H1 (cell line): ENCODE measurements around the gene ETF1. TPM values are rescaled to one million over a fixed set of nuclear protein-coding genes. Genes with fewer than 3 reads are reported as not detected.

Experiments used
- CTCF ChIA-PET: fragments of 300-600 bp; sonication (Branson Sonifier 250); formaldehyde crosslinking; loops from one replicate; lab custom pipeline; 2021; ENCODE audit not compliant: partially characterized antibody; lab: Charles Lee
- POLR2A ChIA-PET: fragments of 300-600 bp; sonication (Branson Sonifier 250); formaldehyde crosslinking; loops from one replicate; lab custom pipeline; 2021; ENCODE audit warnings: inconsistent platforms; ENCODE audit not compliant: partially characterized antibody; lab: Charles Lee
- DNase-seq, 2 experiments: peaks; one replicate each; pipeline versions ENCODE4 v3.0.0 to v3.0.0-alpha.2; 2010 to 2022; ENCODE audit warnings: low spot score in 2 of 2, low read depth in 1 of 2, mixed read lengths in 1 of 2
- FAIRE-seq: peaks from 2 replicates; lab custom pipeline; 2011; peaks lifted over from hg19 to GRCh38; lab: Jason Lieb, UNC
- H2AFZ ChIP-seq: 2 replicates; pipeline ENCODE4 v1.8.1; 2012; ENCODE audit warnings: low read length, inconsistent platforms
- H2AK5ac ChIP-seq: 2 replicates; pipeline ENCODE4 v1.6.1; 2013; ENCODE audit warnings: low read depth, low read length
- H2BK120ac ChIP-seq: replicated peaks from 2 replicates; pipeline ENCODE3; 2013; ENCODE audit warnings: low read depth, low read length, inconsistent platforms
- H2BK12ac ChIP-seq: 2 replicates; pipeline ENCODE4 v1.6.1; 2013; ENCODE audit warnings: low read depth, low read length
- H2BK15ac ChIP-seq: 2 replicates; pipeline ENCODE4 v1.6.1; 2013; ENCODE audit warnings: low read length
- H2BK20ac ChIP-seq: 2 replicates; pipeline ENCODE4 v1.6.1; 2013; ENCODE audit warnings: low read length
- H2BK5ac ChIP-seq: 2 replicates; pipeline ENCODE4 v1.6.1; 2013; ENCODE audit warnings: low read depth, low read length
- H3K14ac ChIP-seq: 2 replicates; pipeline ENCODE4 v1.6.1; 2013; ENCODE audit warnings: inconsistent platforms; ENCODE audit not compliant: insufficient read length
- H3K18ac ChIP-seq: 2 replicates; pipeline ENCODE4 v1.6.1; 2013; ENCODE audit warnings: low read length; ENCODE audit errors: extremely low read depth
- H3K23ac ChIP-seq: 2 replicates; pipeline ENCODE4 v1.6.1; 2013; ENCODE audit warnings: inconsistent platforms; ENCODE audit not compliant: insufficient read length
- H3K23me2 ChIP-seq: 2 replicates; pipeline ENCODE4 v1.6.1; 2013; ENCODE audit warnings: low read depth, low read length
- H3K27ac ChIP-seq: 2 replicates; pipeline ENCODE4 v1.6.1; 2011; ENCODE audit warnings: low read depth, low read length, inconsistent platforms
- H3K27me3 ChIP-seq, 4 experiments: replicated peaks in 1 of 4; 1 replicate in 1 of 4; 2 replicates in 3 of 4; pipeline versions ENCODE4 v1.6.1 to v1.8.1; 2011 to 2013; ENCODE audit warnings: low read length in 3 of 4, mild to moderate bottlenecking in 3 of 4, inconsistent platforms in 2 of 4, mixed read lengths in 2 of 4, moderate library complexity in 1 of 4; ENCODE audit not compliant: control insufficient read depth in 3 of 4, insufficient read depth in 3 of 4; ENCODE audit errors: extremely low read depth in 1 of 4
- H3K36me3 ChIP-seq, 4 experiments: 2 replicates each; pipeline versions ENCODE4 v1.6.1 to v1.8.1; 2011 to 2013; ENCODE audit warnings: mild to moderate bottlenecking in 4 of 4, low read length in 3 of 4, moderate library complexity in 2 of 4, control low read depth in 1 of 4, inconsistent platforms in 1 of 4; ENCODE audit not compliant: insufficient read depth in 4 of 4, control insufficient read depth in 2 of 4
- H3K4ac ChIP-seq: replicated peaks from 2 replicates; pipeline ENCODE3; 2013; ENCODE audit warnings: low read length, low read depth, mixed read lengths, inconsistent platforms; ENCODE audit not compliant: insufficient read length
- H3K4me1 ChIP-seq, 4 experiments: replicated peaks in 1 of 4; 1 replicate in 1 of 4; 2 replicates in 3 of 4; pipeline versions ENCODE4 v1.6.1 to v1.8.1; 2011 to 2013; ENCODE audit warnings: low read length in 3 of 4, inconsistent platforms in 2 of 4, mixed read lengths in 1 of 4; ENCODE audit not compliant: insufficient read depth in 4 of 4, control insufficient read depth in 3 of 4
- H3K4me2 ChIP-seq, 2 experiments: 2 replicates each; pipeline versions ENCODE4 v1.6.1 to v1.8.1; 2011 to 2013; ENCODE audit warnings: low read depth in 2 of 2, low read length in 2 of 2, control low read depth in 1 of 2, inconsistent platforms in 1 of 2, mild to moderate bottlenecking in 1 of 2; ENCODE audit not compliant: insufficient read depth in 1 of 2
- H3K4me3 ChIP-seq, 4 experiments: fragments of 200-600, 300-600 bp in 1 of 4; sonication (generic), shearing (Covaris generic), sonication (Bioruptor Twin) in 1 of 4; 2 replicates each; pipeline versions ENCODE4 v1.5.1 to v1.8.1; 2011 to 2016; ENCODE audit warnings: low read length in 4 of 4, low read depth in 3 of 4, control low read depth in 2 of 4, inconsistent platforms in 2 of 4, mild to moderate bottlenecking in 2 of 4, mixed read lengths in 1 of 4, moderate library complexity in 1 of 4; ENCODE audit not compliant: insufficient read depth in 2 of 4; ENCODE audit errors: extremely low read depth in 1 of 4
- H3K56ac ChIP-seq: replicated peaks from 2 replicates; pipeline ENCODE3; 2013; ENCODE audit warnings: low read depth, mild to moderate bottlenecking, mixed read lengths, low read length, inconsistent platforms; ENCODE audit not compliant: insufficient read length
- H3K79me1 ChIP-seq: 2 replicates; pipeline ENCODE4 v1.6.1; 2013; ENCODE audit warnings: low read depth, low read length, control low read depth
- H3K79me2 ChIP-seq, 2 experiments: 2 replicates each; pipeline versions ENCODE4 v1.6.1 to v1.8.1; 2012 to 2013; ENCODE audit warnings: low read length in 2 of 2, mild to moderate bottlenecking in 2 of 2, inconsistent platforms in 1 of 2; ENCODE audit not compliant: insufficient read depth in 2 of 2, control insufficient read depth in 1 of 2
- H3K9ac ChIP-seq, 4 experiments: replicated peaks in 1 of 4; 1 replicate in 1 of 4; 2 replicates in 3 of 4; pipeline versions ENCODE4 v1.6.1 to v1.8.1; 2011 to 2013; ENCODE audit warnings: low read depth in 3 of 4, low read length in 3 of 4, control low read depth in 2 of 4, mild to moderate bottlenecking in 2 of 4, moderate library complexity in 2 of 4, inconsistent platforms in 1 of 4; ENCODE audit errors: extremely low read depth in 1 of 4
- H3K9me3 ChIP-seq, 2 experiments: 2 replicates each; pipeline versions ENCODE4 v1.6.1 to v1.8.1; 2012 to 2013; ENCODE audit warnings: mild to moderate bottlenecking in 2 of 2, moderate library complexity in 2 of 2, control low read depth in 1 of 2, inconsistent platforms in 1 of 2, low read depth in 1 of 2, low read length in 1 of 2, mixed read lengths in 1 of 2; ENCODE audit not compliant: insufficient read depth in 2 of 2
- H4K20me1 ChIP-seq, 2 experiments: replicated peaks in 1 of 2; 2 replicates each; pipeline versions ENCODE3 to v1.8.1; 2011 to 2013; ENCODE audit warnings: inconsistent platforms in 2 of 2, low read length in 2 of 2, mild to moderate bottlenecking in 1 of 2; ENCODE audit not compliant: insufficient read depth in 2 of 2, control insufficient read depth in 1 of 2
- H4K5ac ChIP-seq: 2 replicates; pipeline ENCODE4 v1.6.1; 2013; ENCODE audit warnings: low read length, low read depth, mixed read lengths, inconsistent platforms; ENCODE audit not compliant: insufficient read length
- H4K8ac ChIP-seq: 2 replicates; pipeline ENCODE4 v1.8.0; 2013; ENCODE audit warnings: mild to moderate bottlenecking, moderate library complexity, low read length, inconsistent platforms; ENCODE audit not compliant: insufficient read depth; ENCODE audit errors: extremely low read depth
- H4K91ac ChIP-seq: replicated peaks from 2 replicates; pipeline ENCODE3; 2013; ENCODE audit warnings: low read length, mixed read lengths, inconsistent platforms; ENCODE audit not compliant: insufficient read length
- ATF2 ChIP-seq: IDR thresholded peaks from 2 replicates; pipeline ENCODE4 v1.6.1; 2012; ENCODE audit warnings: low read length, inconsistent platforms
- EZH2 ChIP-seq: fragments of 200-600 bp; sonication (generic); IDR thresholded peaks from 2 replicates; pipeline ENCODE4 v1.7.1; 2012; ENCODE audit warnings: low read depth, mild to moderate bottlenecking, moderate library complexity, low read length, inconsistent platforms; ENCODE audit not compliant: severe bottlenecking
- NANOG ChIP-seq: IDR thresholded peaks from 2 replicates; pipeline ENCODE4 v1.6.1; 2011; ENCODE audit warnings: low read length, low read depth, mild to moderate bottlenecking, inconsistent platforms; ENCODE audit not compliant: insufficient read depth, poor library complexity, severe bottlenecking
- POLR2AphosphoS5 ChIP-seq: IDR thresholded peaks from 2 replicates; pipeline ENCODE4 v1.6.1; 2011; ENCODE audit warnings: low read depth, low read length
- RAD21 ChIP-seq, 2 experiments: IDR thresholded peaks in 1 of 2; conservative IDR thresholded peaks in 1 of 2; 2 replicates each; pipeline ENCODE4 v1.6.1; 2011; ENCODE audit warnings: low read depth in 2 of 2, low read length in 2 of 2, improper control_type of control experiment in 1 of 2, inconsistent platforms in 1 of 2, mild to moderate bottlenecking in 1 of 2, moderate library complexity in 1 of 2
- SIN3A ChIP-seq, 2 experiments: IDR thresholded peaks in 1 of 2; conservative IDR thresholded peaks in 1 of 2; 2 replicates each; pipeline ENCODE4 v1.6.1; 2011 to 2012; ENCODE audit warnings: low read length in 2 of 2, improper control_type of control experiment in 1 of 2, low read depth in 1 of 2, mild to moderate bottlenecking in 1 of 2
- SRF ChIP-seq: IDR thresholded peaks from 2 replicates; pipeline ENCODE4 v1.6.1; 2011; ENCODE audit warnings: mild to moderate bottlenecking, low read depth, low read length, moderate library complexity
- TBP ChIP-seq: IDR thresholded peaks from 2 replicates; pipeline ENCODE4 v1.6.1; 2011; ENCODE audit warnings: low read depth, low read length, improper control_type of control experiment
- WGBS, 2 experiments: shearing (Covaris generic) in 1 of 2; methylation state at CpG; one replicate each; pipeline versions ENCODE4 v1.1.6 to v1.1.7; 2013 to 2015; ENCODE audit warnings: low lambda C conversion rate in 2 of 2, mixed read lengths in 2 of 2, inconsistent platforms in 1 of 2, low coverage in 1 of 2, missing lambda C conversion rate in 1 of 2; ENCODE audit not compliant: insufficient replicate concordance in 2 of 2, insufficient coverage in 1 of 2, insufficient read length in 1 of 2; ENCODE audit errors: extremely low coverage in 1 of 2, missing lambda C conversion rate in 1 of 2; 5-methylcytosine and 5-hydroxymethylcytosine counted together
- polyA plus RNA-seq, 7 experiments: library from polyadenylated mRNA; depleted of rRNA in 3 of 7; stranded (reverse) in 5 of 7; unstranded in 2 of 7; fragments of >200 nt in 5 of 7; fragments of 200-250 nt in 2 of 7; gene quantifications; 1 replicate in 5 of 7; 2 replicates in 1 of 7; 4 replicates in 1 of 7; pipeline versions ENCODE4 v1.2.1 to v1.2.3, GENCODE V29; 2011 to 2013; ENCODE audit warnings: missing spikeins in 2 of 7, mixed read lengths in 2 of 7
- total RNA-seq: library from RNA; stranded (reverse); fragmentation: NEBNext Ultra II Directional; extraction: Animal tissue kit (Norgen Biotek cat#: 25700); gene quantifications from 2 replicates; pipeline ENCODE4 v1.2.1, GENCODE V29; 2021
- TF ChIP-seq, protein P1 (sequence below): IDR thresholded peaks from 2 replicates; pipeline ENCODE4 v1.6.1; 2012; ENCODE audit warnings: inconsistent platforms

The ETF1 gene
- total and polyA plus RNA-seq, 2 of the 8 experiments (the other 6 are each of a cell fraction or from before 2014, with no cell fraction given): 50.5 to 168 TPM

DNA sequence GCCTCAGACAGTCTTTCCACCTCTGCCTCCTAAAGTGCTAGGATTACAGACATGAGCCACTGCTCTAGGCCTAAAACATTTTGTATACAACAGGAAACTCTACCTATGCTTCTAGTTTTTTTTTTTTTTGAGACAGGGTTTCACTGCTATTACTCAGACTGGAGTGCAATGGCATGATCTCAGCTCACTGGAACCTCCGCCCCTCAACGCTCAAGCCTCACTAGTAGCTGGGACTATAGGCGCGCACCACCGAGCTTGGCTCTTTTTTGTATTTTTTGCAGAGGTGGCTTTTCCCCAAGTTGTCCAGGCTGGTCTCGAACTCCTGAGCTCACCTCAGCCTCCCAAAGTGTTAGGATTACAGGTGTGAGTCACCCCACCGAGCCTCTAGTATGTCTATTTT, 26.7 kb upstream of the ETF1 start:
- Histone ChIP-seq H2BK15ac (no peak overlapping the region), H3K23ac (no peak overlapping the region), H3K14ac (no peak overlapping the region), H4K20me1 (peaks cover 9 to 13% of the 10 kb centered on the region in 2 experiments)
- TF ChIP-seq POLR2AphosphoS5: no peak
- no peak for TF ChIP-seq EZH2
- no peak for TF ChIP-seq NANOG
- TF ChIP-seq ATF2: no peak
- no peak for TF ChIP-seq SIN3A (conservative IDR thresholded peaks at IDR 0.05 in 1 of 2, IDR thresholded peaks at IDR 0.05 in 1 of 2; ENCODE audit: low read depth in 1 of 2, low read length in 2 of 2)
- TF ChIP-seq, protein P1, sequence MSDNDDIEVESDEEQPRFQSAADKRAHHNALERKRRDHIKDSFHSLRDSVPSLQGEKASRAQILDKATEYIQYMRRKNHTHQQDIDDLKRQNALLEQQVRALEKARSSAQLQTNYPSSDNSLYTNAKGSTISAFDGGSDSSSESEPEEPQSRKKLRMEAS: no peak
- TF ChIP-seq RAD21 (IDR thresholded peaks at IDR 0.05 in 1 of 2, conservative IDR thresholded peaks at IDR 0.05 in 1 of 2; ENCODE audit: low read depth in 2 of 2, low read length in 2 of 2): no peak
- no peak for TF ChIP-seq TBP
- no peak for TF ChIP-seq SRF
- TF ChIP-seq, all 59 proteins: peak for 0
- no peaks in the 10 kb centered on the region for H3K9me3 ChIP-seq
- H2BK12ac ChIP-seq: no peak overlapping the region
- peaks cover 3% of the 10 kb centered on the region; the same call in 1 of the 2 replicates for H3K79me1 ChIP-seq
- no peak overlapping the region for H2AFZ ChIP-seq
- 87% methylated on average over 7 of the region's 7 CpGs; no CpG with 5 or more reads in 1 of the 2 experiments for WGBS, 2 experiments
- ChIA-PET CTCF (interaction anchor here (1.0 to 1.5 kb wide), 3 partner anchors 14 to 21 kb away, joined by 3 to 4 read pairs (median 3); no protein-coding TSS in a partner anchor), POLR2A (interaction anchor here (0.6 to 24.2 kb wide), 8 partner anchors 10 to 394 kb away, joined by 3 to 1018 read pairs (median 4); partner anchors contain the start of genes EGR1 and ETF1)
- H3K27me3 ChIP-seq: no peaks in the 10 kb centered on the region
- H4K91ac ChIP-seq: no peak overlapping the region
- no peak overlapping the region for H3K18ac ChIP-seq
- H3K4me2 ChIP-seq: no peak overlapping the region
- H3K9ac ChIP-seq: no peak overlapping the region
- no peak overlapping the region for H4K8ac ChIP-seq
- H3K4ac ChIP-seq: no peak overlapping the region
- no peak overlapping the region for H3K4me3 ChIP-seq
- 0 out of 2 replicates have a peak, but pooled peaks cover 2% of the 10 kb centered on the region for H3K23me2 ChIP-seq
- H2AK5ac ChIP-seq: no peak overlapping the region
- H3K36me3 ChIP-seq: peaks cover 60 to 93% (median 82%) of the 10 kb centered on the region in 4 experiments
- H3K79me2 ChIP-seq: peaks cover 22 to 93% of the 10 kb centered on the region in 2 experiments
- no peak overlapping the region for H3K56ac ChIP-seq
- no peak overlapping the region for H2BK20ac ChIP-seq
- no peaks in the 10 kb centered on the region; a peak in 2 of 7 replicates for H3K4me1 ChIP-seq
- DNase-seq (no peak), FAIRE-seq (no peak)
- no peak overlapping the region for H2BK120ac ChIP-seq
- no peak overlapping the region for H2BK5ac ChIP-seq
- H3K27ac ChIP-seq: no peak overlapping the region
- H4K5ac ChIP-seq: no peak overlapping the region
